A549 (cell line): ENCODE measurements around the gene IL20RA.

Experiments
- BHLHE40 ChIP-seq: IDR thresholded peaks from 2 replicates; pipeline ENCODE4 v1.6.1; 2012; ENCODE audit warnings: low read depth, low read length, inconsistent platforms
- CEBPB ChIP-seq, 2 experiments: fragments of >200 bp in 1 of 2; sonication (Bioruptor Twin) in 1 of 2; formaldehyde crosslinking in 1 of 2; IDR thresholded peaks; 2 replicates each; pipeline ENCODE4 v1.6.1; 2012 to 2016
- CHD2 ChIP-seq: fragments of 150-350 bp; IDR thresholded peaks from 2 replicates; pipeline ENCODE4 v1.6.1; 2014; ENCODE audit warnings: low read length; ENCODE audit not compliant: partially characterized antibody
- CTCF ChIP-seq: fragments of >200 bp; sonication (Bioruptor Twin); formaldehyde crosslinking; IDR thresholded peaks from 3 replicates; pipeline ENCODE4 v1.5.1; 2016
- EHMT2 ChIP-seq: fragments of 200-600 bp; sonication (generic); IDR thresholded peaks from 2 replicates; pipeline ENCODE4 v1.6.1; 2016; ENCODE audit warnings: antibody characterized with exemption, low read depth, mild to moderate bottlenecking, moderate library complexity
- ELK1 ChIP-seq: fragments of 150-350 bp; IDR thresholded peaks from 2 replicates; pipeline ENCODE4 v1.6.1; 2014; ENCODE audit warnings: low read depth, mild to moderate bottlenecking, low read length
- POLR2A ChIP-seq: IDR thresholded peaks from 2 replicates; pipeline ENCODE4 v1.6.1; 2012; ENCODE audit warnings: mild to moderate bottlenecking, low read length
- POLR2AphosphoS2 ChIP-seq: conservative IDR thresholded peaks from 2 replicates; pipeline ENCODE4 v1.6.1; 2012; ENCODE audit warnings: low read length, improper control_type of control experiment, inconsistent platforms
- RARB ChIP-seq: fragments of 250-450 bp; sonication (Bioruptor Pico); IDR thresholded peaks from 2 replicates; pipeline ENCODE4 v1.8.0; 2021; ENCODE audit warnings: mild to moderate bottlenecking, moderate library complexity
- RCOR1 ChIP-seq: fragments of 150-350 bp; IDR thresholded peaks from 2 replicates; pipeline ENCODE4 v1.6.1; 2014; ENCODE audit warnings: antibody characterized with exemption, low read length, low read depth
- RFX5 ChIP-seq: fragments of 450-650 bp; IDR thresholded peaks from 2 replicates; pipeline ENCODE4 v1.7.1; 2014; ENCODE audit warnings: antibody characterized with exemption, mild to moderate bottlenecking, moderate library complexity
- ZSCAN20 ChIP-seq: fragments of 250-450 bp; sonication (Bioruptor Pico); IDR thresholded peaks from 2 replicates; pipeline ENCODE4 v1.8.0; 2022; ENCODE audit warnings: mild to moderate bottlenecking, moderate library complexity
- TF ChIP-seq, protein P1 (sequence below): fragments of >200 bp; sonication (Bioruptor Twin); formaldehyde crosslinking; IDR thresholded peaks from 3 replicates; pipeline ENCODE4 v1.6.1; 2016
- TF ChIP-seq, protein P2 (sequence below): IDR thresholded peaks from 2 replicates; pipeline ENCODE4 v1.6.1; 2012

DNA sequence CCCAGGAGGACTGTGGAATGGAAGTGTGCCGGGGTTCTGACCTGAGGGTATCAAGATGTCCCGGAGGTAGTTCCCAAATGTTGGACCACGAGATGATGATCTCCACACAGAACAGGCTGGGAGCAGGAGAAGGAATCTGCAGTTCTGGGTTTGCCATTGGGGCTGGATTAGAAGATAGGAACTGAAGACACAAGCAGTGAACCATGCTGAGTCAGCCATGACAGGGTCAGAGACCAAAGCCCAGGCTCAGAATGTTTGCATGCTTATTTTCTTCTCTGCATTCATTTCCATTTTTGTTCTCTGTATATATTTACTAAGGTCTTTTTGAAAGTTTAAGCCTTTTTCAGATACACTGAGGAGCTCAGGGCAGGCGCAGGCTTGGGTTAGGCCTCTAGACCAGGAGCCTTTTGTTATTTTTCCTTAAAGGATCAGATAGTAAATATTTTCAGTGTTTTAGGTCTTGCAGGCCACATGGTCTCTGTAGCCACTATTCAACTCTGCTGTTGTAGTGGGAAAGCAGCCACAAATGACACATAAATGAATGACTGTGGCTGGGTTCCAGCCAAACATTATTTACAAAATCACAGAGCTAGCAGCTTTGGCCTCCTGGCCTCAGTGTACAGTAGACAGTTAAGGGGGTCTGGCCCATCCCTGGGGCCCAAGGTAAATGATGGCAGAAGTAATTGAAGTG is 94.2 kb downstream of the IL20RA start:
- TF ChIP-seq CTCF (no peak), ZSCAN20 (no peak), POLR2A (no peak), CEBPB (IDR thresholded peaks at IDR 0.05) (no peak), ELK1 (no peak), CHD2 (no peak), EHMT2 (no peak), RFX5 (no peak), POLR2AphosphoS2 (no peak), RARB (no peak), BHLHE40 (no peak), RCOR1 (no peak)
- TF ChIP-seq, protein P1, sequence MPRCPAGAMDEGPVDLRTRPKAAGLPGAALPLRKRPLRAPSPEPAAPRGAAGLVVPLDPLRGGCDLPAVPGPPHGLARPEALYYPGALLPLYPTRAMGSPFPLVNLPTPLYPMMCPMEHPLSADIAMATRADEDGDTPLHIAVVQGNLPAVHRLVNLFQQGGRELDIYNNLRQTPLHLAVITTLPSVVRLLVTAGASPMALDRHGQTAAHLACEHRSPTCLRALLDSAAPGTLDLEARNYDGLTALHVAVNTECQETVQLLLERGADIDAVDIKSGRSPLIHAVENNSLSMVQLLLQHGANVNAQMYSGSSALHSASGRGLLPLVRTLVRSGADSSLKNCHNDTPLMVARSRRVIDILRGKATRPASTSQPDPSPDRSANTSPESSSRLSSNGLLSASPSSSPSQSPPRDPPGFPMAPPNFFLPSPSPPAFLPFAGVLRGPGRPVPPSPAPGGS: no peak
- TF ChIP-seq, protein P2, sequence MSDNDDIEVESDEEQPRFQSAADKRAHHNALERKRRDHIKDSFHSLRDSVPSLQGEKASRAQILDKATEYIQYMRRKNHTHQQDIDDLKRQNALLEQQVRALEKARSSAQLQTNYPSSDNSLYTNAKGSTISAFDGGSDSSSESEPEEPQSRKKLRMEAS: no peak
